Stimulated activated CD4-positive, alpha-beta T cell treated with anti-CD3 and anti-CD28 coated beads, Interleukin-15, amount 100 ng/mL, for 48 hours (primary cell): ENCODE data around the gene SLC22A23.

Experiments used
- DNase-seq, 2 donors: peaks; one replicate each; pipeline ENCODE4 v3.0.0-alpha.2; 2020; ENCODE audit warnings: low read depth in 2 of 2

Gene SLC22A23

GRCh38 chr6:3444276-3445088, 12.4 kb downstream of the SLC22A23 start:
- DNase-seq, result no peak

- no peak for DNase-seq
These were observed 13.7 kb downstream of the SLC22A23 start for GRCh38 chr6:3443221-3443515.

GRCh38 chr6:3442431-3443220, 14.2 kb downstream of the SLC22A23 start:
- DNase-seq, result no peak

- no peak for DNase-seq
These were observed 15.9 kb downstream of the SLC22A23 start for GRCh38 chr6:3440911-3441310.

GRCh38 chr6:3439961-3440360, 16.9 kb downstream of the SLC22A23 start:
- no peak for DNase-seq

GRCh38 chr6:3438190-3439167, 18.4 kb downstream of the SLC22A23 start:
- no peak for DNase-seq

GRCh38 chr6:3433005-3433404, 23.8 kb downstream of the SLC22A23 start:
- DNase-seq, result no peak

GRCh38 chr6:3432416-3432815, 24.4 kb downstream of the SLC22A23 start:
- DNase-seq, result no peak

GRCh38 chr6:3431994-3432393, 24.9 kb downstream of the SLC22A23 start:
- no peak for DNase-seq

- no peak for DNase-seq
These were observed 27.6 kb downstream of the SLC22A23 start for GRCh38 chr6:3429211-3429610.

- DNase-seq, result no peak
These were observed 28.1 kb downstream of the SLC22A23 start for GRCh38 chr6:3428700-3429099.

GRCh38 chr6:3428247-3428646, 28.6 kb downstream of the SLC22A23 start:
- DNase-seq, result no peak

- DNase-seq, result no peak
These were observed 29.2 kb downstream of the SLC22A23 start for GRCh38 chr6:3427687-3428085.

GRCh38 chr6:3426927-3427686, 29.7 kb downstream of the SLC22A23 start:
- DNase-seq, result no peak

GRCh38 chr6:3426091-3426926, 30.5 kb downstream of the SLC22A23 start:
- DNase-seq, result no peak

- no peak for DNase-seq
These were observed 31.3 kb downstream of the SLC22A23 start for GRCh38 chr6:3425574-3425973.

- no peak for DNase-seq
These were observed 32.5 kb downstream of the SLC22A23 start for GRCh38 chr6:3424185-3424927.

- DNase-seq, result no peak
These were observed 33.2 kb downstream of the SLC22A23 start for GRCh38 chr6:3423439-3424184.
